Endothelial cell of umbilical vein (primary cell): ENCODE measurements around the gene VPS37D.

ENCODE experiments used
- CTCF ChIP-seq, 2 donors: IDR thresholded peaks; 1 replicate in 1 of 2; 2 replicates in 1 of 2; pipeline ENCODE4 v1.5.1; 2011; ENCODE audit warnings: low read length in 2 of 2, mild to moderate bottlenecking in 2 of 2, moderate library complexity in 2 of 2, control low read depth in 1 of 2, inconsistent platforms in 1 of 2, low read depth in 1 of 2; ENCODE audit not compliant: insufficient read depth in 1 of 2; ENCODE audit errors: extremely low read depth in 1 of 2
- EZH2 ChIP-seq: IDR thresholded peaks from 2 replicates; pipeline ENCODE4 v1.6.1; 2012; ENCODE audit warnings: borderline replicate concordance, low read depth, mild to moderate bottlenecking, moderate library complexity, low read length, inconsistent platforms; ENCODE audit not compliant: severe bottlenecking
- JUN ChIP-seq: IDR thresholded peaks from 2 replicates; pipeline ENCODE4 v1.6.1; 2011; ENCODE audit warnings: borderline replicate concordance, low read depth; ENCODE audit not compliant: insufficient read length, insufficient read depth
- MYC ChIP-seq: IDR thresholded peaks from one replicate; pipeline ENCODE4 v1.6.1; 2011; ENCODE audit warnings: mild to moderate bottlenecking, low read depth, low read length
- POLR2A ChIP-seq: IDR thresholded peaks from 2 replicates; pipeline ENCODE4 v1.6.1; 2012; ENCODE audit warnings: low read depth, mild to moderate bottlenecking, control low read depth, low read length
- POLR2AphosphoS5 ChIP-seq: IDR thresholded peaks from 2 replicates; pipeline ENCODE4 v1.6.1; 2012; ENCODE audit warnings: low read depth, mild to moderate bottlenecking, control low read depth, low read length, moderate library complexity; ENCODE audit not compliant: insufficient read depth
- TF ChIP-seq, protein P1 (sequence below): IDR thresholded peaks from 2 replicates; pipeline ENCODE4 v1.6.1; 2011; ENCODE audit not compliant: insufficient read depth, insufficient read length

DNA sequence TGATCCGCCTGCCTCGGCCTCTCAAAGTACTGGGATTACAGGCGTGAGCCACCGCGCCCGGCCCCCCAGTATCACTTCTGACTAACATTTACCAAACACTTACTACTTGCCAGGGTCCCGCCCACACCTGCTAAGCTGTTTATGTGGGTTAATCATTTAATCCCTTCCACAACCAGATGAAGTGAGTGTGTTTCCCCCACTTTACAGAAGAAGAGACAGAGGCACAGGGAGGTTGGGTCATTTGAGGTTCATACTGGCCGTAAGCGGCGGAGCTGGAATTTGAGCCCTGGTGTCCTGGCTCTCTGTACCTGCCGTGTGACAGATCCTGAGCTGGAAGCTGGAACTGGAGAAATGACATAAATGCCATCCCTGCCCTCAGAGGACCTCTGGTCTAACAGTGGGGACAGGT is 15.1 kb upstream of the VPS37D start:
- TF ChIP-seq CTCF (IDR thresholded peaks at IDR 0.05; ENCODE audit: extremely low read depth in 1 of 2, insufficient read depth in 1 of 2, low read depth in 1 of 2, low read length in 2 of 2) = no peak
- TF ChIP-seq, protein P1, sequence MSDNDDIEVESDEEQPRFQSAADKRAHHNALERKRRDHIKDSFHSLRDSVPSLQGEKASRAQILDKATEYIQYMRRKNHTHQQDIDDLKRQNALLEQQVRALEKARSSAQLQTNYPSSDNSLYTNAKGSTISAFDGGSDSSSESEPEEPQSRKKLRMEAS = no peak
- no peak for TF ChIP-seq JUN
- TF ChIP-seq EZH2 = no peak
- no peak for TF ChIP-seq POLR2AphosphoS5
- TF ChIP-seq POLR2A = no peak
- no peak for TF ChIP-seq MYC
